IMR-90 (cell line): Measurements from ENCODE around the gene ADGRD2. TPM values are rescaled to one million over a fixed set of nuclear protein-coding genes. Genes with fewer than 3 reads are reported as not detected.

Source experiments
- ATAC-seq: fragments of 200-7000 bp; cut with Tn5 transposase; 2 replicates; pipeline ENCODE4 v1.9.1; 2020; ENCODE audit warnings: low read depth, mild to moderate bottlenecking, moderate library complexity
- BruUV-seq: library from RNA; stranded (reverse); fragments of 400-500 nt; replicated peaks from 2 replicates; lab custom pipeline; 2021; lab: Mats Ljungman, UMichigan
- CTCF ChIA-PET: fragments of 300-600 bp; formaldehyde crosslinking; extraction: SDS; loops from one replicate; lab custom pipeline; 2021; ENCODE audit warnings: antibody characterized with exemption; lab: Yijun Ruan, JAX
- POLR2A ChIA-PET: fragments of 300-600 bp; sonication (Branson Sonifier 250); formaldehyde crosslinking; loops from one replicate; lab custom pipeline; 2022; ENCODE audit warnings: antibody characterized with exemption; ENCODE audit not compliant: unreplicated experiment; lab: Charles Lee
- DNase-seq: peaks from one replicate; pipeline ENCODE4 v3.0.0; 2013
- H2AFZ ChIP-seq: replicated peaks from 2 replicates; pipeline ENCODE3; 2013; ENCODE audit warnings: low read length, mild to moderate bottlenecking; ENCODE audit not compliant: poor library complexity
- H2AK5ac ChIP-seq: 2 replicates; pipeline ENCODE4 v1.6.1; 2013; ENCODE audit warnings: low read depth, low read length, inconsistent platforms
- H2AK9ac ChIP-seq: replicated peaks from 2 replicates; pipeline ENCODE3; 2013; ENCODE audit warnings: mild to moderate bottlenecking, low read depth, low read length, moderate library complexity; ENCODE audit not compliant: poor library complexity
- H2BK120ac ChIP-seq: 2 replicates; pipeline ENCODE4 v1.6.1; 2013; ENCODE audit warnings: low read depth, low read length, inconsistent platforms
- H2BK15ac ChIP-seq: 3 replicates; pipeline ENCODE4 v1.6.1; 2013; ENCODE audit warnings: low read depth, low read length, inconsistent platforms
- H2BK20ac ChIP-seq: 2 replicates; pipeline ENCODE4 v1.6.1; 2013; ENCODE audit warnings: low read depth, mild to moderate bottlenecking, inconsistent platforms, low read length, moderate library complexity
- H2BK5ac ChIP-seq: 2 replicates; pipeline ENCODE4 v1.6.1; 2013; ENCODE audit warnings: mild to moderate bottlenecking, low read depth, low read length, inconsistent platforms; ENCODE audit not compliant: poor library complexity, severe bottlenecking
- H3K14ac ChIP-seq: replicated peaks from 2 replicates; pipeline ENCODE4 v1.6.1; 2013; ENCODE audit warnings: low read depth, low read length, inconsistent platforms
- H3K18ac ChIP-seq: 2 replicates; pipeline ENCODE4 v1.6.1; 2013; ENCODE audit warnings: low read depth, low read length, control low read depth
- H3K23ac ChIP-seq: 2 replicates; pipeline ENCODE4 v1.6.1; 2013; ENCODE audit warnings: low read depth, low read length, inconsistent platforms
- H3K27ac ChIP-seq: 2 replicates; pipeline ENCODE4 v1.5.1; 2013; ENCODE audit warnings: mild to moderate bottlenecking, control low read depth, low read length; ENCODE audit not compliant: insufficient read depth
- H3K27me3 ChIP-seq: 2 replicates; pipeline ENCODE4 v1.6.1; 2013; ENCODE audit warnings: low read length; ENCODE audit not compliant: control insufficient read depth, insufficient read depth
- H3K36me3 ChIP-seq: 2 replicates; pipeline ENCODE4 v1.6.1; 2013; ENCODE audit warnings: low read length, mixed read lengths; ENCODE audit not compliant: control insufficient read depth, insufficient read depth
- H3K4ac ChIP-seq: 2 replicates; pipeline ENCODE4 v1.6.1; 2013; ENCODE audit warnings: low read depth, low read length, inconsistent platforms
- H3K4me1 ChIP-seq: 2 replicates; pipeline ENCODE4 v1.6.1; 2013; ENCODE audit warnings: low read length, mixed read lengths; ENCODE audit not compliant: control insufficient read depth, insufficient read depth
- H3K4me2 ChIP-seq: 2 replicates; pipeline ENCODE4 v1.6.1; 2013; ENCODE audit warnings: low read depth, mild to moderate bottlenecking, control low read depth, low read length, moderate library complexity
- H3K4me3 ChIP-seq: 2 replicates; pipeline ENCODE4 v1.5.1; 2013; ENCODE audit warnings: low read depth, mild to moderate bottlenecking, control low read depth, low read length, moderate library complexity; ENCODE audit not compliant: insufficient read depth
- H3K56ac ChIP-seq: 2 replicates; pipeline ENCODE4 v1.6.1; 2013; ENCODE audit warnings: low read length, inconsistent platforms; ENCODE audit not compliant: insufficient read depth; ENCODE audit errors: extremely low read depth
- H3K79me1 ChIP-seq, 2 experiments: 2 replicates each; pipeline ENCODE4 v1.6.1; 2013; ENCODE audit warnings: low read length in 2 of 2, inconsistent platforms in 1 of 2, low read depth in 1 of 2
- H3K9ac ChIP-seq: 2 replicates; pipeline ENCODE4 v1.6.1; 2013; ENCODE audit warnings: low read depth, low read length, control low read depth
- H3K9me1 ChIP-seq: 2 replicates; pipeline ENCODE4 v1.6.1; 2013; ENCODE audit warnings: low read length, inconsistent platforms; ENCODE audit not compliant: insufficient read depth
- H3K9me3 ChIP-seq: 2 replicates; pipeline ENCODE4 v1.6.1; 2013; ENCODE audit warnings: low read length; ENCODE audit not compliant: control insufficient read depth, insufficient read depth
- H4K20me1 ChIP-seq: 2 replicates; pipeline ENCODE4 v1.6.1; 2013; ENCODE audit warnings: low read length, inconsistent platforms; ENCODE audit not compliant: insufficient read depth
- H4K5ac ChIP-seq: 2 replicates; pipeline ENCODE4 v1.6.1; 2013; ENCODE audit warnings: mild to moderate bottlenecking, low read depth, low read length, control low read depth
- H4K8ac ChIP-seq, 2 experiments: 2 replicates each; pipeline ENCODE4 v1.6.1; 2013; ENCODE audit warnings: low read depth in 2 of 2, low read length in 2 of 2, control low read depth in 1 of 2, inconsistent platforms in 1 of 2
- H4K91ac ChIP-seq: 2 replicates; pipeline ENCODE4 v1.6.1; 2013; ENCODE audit warnings: low read depth, low read length, inconsistent platforms; ENCODE audit not compliant: insufficient read depth
- BHLHE40 ChIP-seq: fragments of 150-350 bp; IDR thresholded peaks from 2 replicates; pipeline ENCODE4 v1.6.1; 2016; ENCODE audit warnings: mild to moderate bottlenecking, low read depth, low read length
- CHD1 ChIP-seq: IDR thresholded peaks from 2 replicates; pipeline ENCODE4 v1.6.1; 2012; ENCODE audit warnings: low read depth, low read length, improper control_type of control experiment
- MAFK ChIP-seq: IDR thresholded peaks from 2 replicates; pipeline ENCODE4 v1.6.1; 2012; ENCODE audit warnings: low read depth, low read length, improper control_type of control experiment
- MXI1 ChIP-seq: IDR thresholded peaks from 2 replicates; pipeline ENCODE4 v1.6.1; 2012; ENCODE audit warnings: low read depth, mild to moderate bottlenecking, low read length, moderate library complexity, borderline replicate concordance
- WGBS, 2 experiments: methylation state at CpG; one replicate each; pipeline versions ENCODE4 v1.1.5 to v1.1.7; 2013; ENCODE audit warnings: missing lambda C conversion rate in 2 of 2; ENCODE audit not compliant: insufficient read length in 1 of 2; ENCODE audit errors: extremely low coverage in 2 of 2; 5-methylcytosine and 5-hydroxymethylcytosine counted together
- dilution Hi-C: fragments of 300-500 bp; cut with HindIII; formaldehyde crosslinking; loops from one replicate; pipeline ENCODE4 v1.14.3; 2018; ENCODE audit warnings: low sequenced_read_pairs; ENCODE audit not compliant: unreplicated experiment
- in situ Hi-C: fragments of 300-500 bp; cut with MboI; formaldehyde crosslinking; loops from 3 replicates; pipeline ENCODE4 v1.14.3; 2019; ENCODE audit warnings: low sequenced_read_pairs, inconsistent platforms, mixed read lengths
- intact Hi-C: fragments of 100-400 bp; cut with micrococcal nuclease; formaldehyde crosslinking; loops from 2 replicates; pipeline ENCODE4 v1.10.0; 2022
- polyA plus RNA-seq, 3 experiments: library from polyadenylated mRNA; depleted of rRNA; stranded (reverse); fragments of >200 nt; gene quantifications; 2 replicates each; pipeline ENCODE4 v1.2.3, GENCODE V29; 2012; ENCODE audit warnings: low replicate concordance in 1 of 3
- total RNA-seq: library from RNA; depleted of rRNA; stranded (reverse); fragments of >200 nt; gene quantifications from 2 replicates; pipeline ENCODE4 v1.2.3, GENCODE V29; 2012

Gene ADGRD2
- total and polyA plus RNA-seq, 2 of the 4 experiments (the other 2 are of a cell fraction), result not detected

GRCh38 chr9:124485936-124486335 lies 35.7 kb downstream of the ADGRD2 start:
- Histone ChIP-seq H4K8ac (no peak overlapping the region), H2BK5ac (no peak overlapping the region), H3K23ac (no peak overlapping the region), H3K27ac (no peak overlapping the region), H4K20me1 (no peaks in the 10 kb centered on the region), H3K9me3 (no peaks in the 10 kb centered on the region), H2AFZ (no peak overlapping the region), H4K91ac (no peak overlapping the region), H4K5ac (no peak overlapping the region), H3K14ac (no peak overlapping the region), H2AK5ac (no peak overlapping the region), H2BK15ac (no peak overlapping the region), H3K4ac (no peak overlapping the region), H3K27me3 (peaks cover 74% of the 10 kb centered on the region), H3K56ac (no peak overlapping the region), H2BK120ac (no peak overlapping the region), H2AK9ac (no peak overlapping the region), H3K36me3 (no peaks in the 10 kb centered on the region), H2BK20ac (no peak overlapping the region), H3K79me1 (no peaks in the 10 kb centered on the region), H3K4me2 (no peak overlapping the region), H3K9me1 (0 out of 2 replicates have a peak, but pooled peaks cover 3% of the 10 kb centered on the region), H3K18ac (no peak overlapping the region), H3K9ac (no peak overlapping the region), H3K4me3 (no peak overlapping the region), H3K4me1 (no peaks in the 10 kb centered on the region)
- BruUV-seq, result no TSS peak
- ChIA-PET POLR2A (interaction anchor here (0.5 kb wide), 1 partner anchor 50 kb away, joined by 3 read pairs; no protein-coding TSS in a partner anchor), CTCF (no interaction called here)
- TF ChIP-seq MXI1 (no peak), CHD1 (no peak), MAFK (no peak), BHLHE40 (no peak)
- intact Hi-C loops (no loop called here), dilution Hi-C loops (no loop called here), in situ Hi-C loops (no loop called here)
- ATAC-seq (no peak), DNase-seq (no peak)
- 18% methylated on average over 2 of the region's 15 CpGs; no CpG with 5 or more reads in 1 of the 2 experiments for WGBS, 2 experiments
